Tibial nerve (tissue), 4 donors: ENCODE results near the gene INPP4A. TPM values are rescaled to one million over a fixed set of nuclear protein-coding genes. Genes with fewer than 3 reads are reported as not detected.
A peak's percentile ranks its signal among the peaks of the same experiment; 100 is the strongest.

Experiments used
- DNase-seq, 2 donors: peaks; one replicate each; pipeline ENCODE4 v3.0.0-alpha.2; 2019; ENCODE audit warnings: low spot score in 2 of 2
- H3K27ac ChIP-seq, 4 donors: fragments of 200-600 bp; sonication (generic) in 3 of 4; one replicate each; pipeline ENCODE4 v1.5.1; 2017 to 2019; ENCODE audit warnings: mild to moderate bottlenecking in 1 of 4
- H3K27me3 ChIP-seq, 2 donors: fragments of 200-600 bp; sonication (generic) in 1 of 2; one replicate each; pipeline versions ENCODE4 v1.5.1 to v1.6.0; 2017 to 2019
- H3K36me3 ChIP-seq, 3 donors: fragments of 200-600 bp; sonication (generic); one replicate each; pipeline ENCODE4 v1.5.1; 2018 to 2019
- H3K4me1 ChIP-seq, 4 donors: fragments of 200-600 bp; sonication (generic) in 3 of 4; one replicate each; pipeline ENCODE4 v1.5.1; 2017 to 2019
- H3K4me3 ChIP-seq, 4 donors: fragments of 200-600 bp; sonication (generic) in 3 of 4; one replicate each; pipeline ENCODE4 v1.5.1; 2017 to 2019; ENCODE audit warnings: mild to moderate bottlenecking in 1 of 4, moderate library complexity in 1 of 4
- H3K9me3 ChIP-seq, 4 donors: fragments of 200-600 bp; sonication (generic) in 3 of 4; one replicate each; pipeline ENCODE4 v1.5.1; 2017 to 2019
- EP300 ChIP-seq, 2 donors: sonication (generic); formaldehyde crosslinking; IDR thresholded peaks; one replicate each; pipeline ENCODE4 v1.6.1; 2017; ENCODE audit warnings: antibody characterized with exemption in 2 of 2, mild to moderate bottlenecking in 1 of 2
- POLR2A ChIP-seq, 2 donors: fragments of 450-650 bp; IDR thresholded peaks; one replicate each; pipeline ENCODE4 v1.6.1; 2017; ENCODE audit warnings: antibody characterized with exemption in 2 of 2, mild to moderate bottlenecking in 2 of 2, moderate library complexity in 2 of 2
- WGBS, 2 donors: methylation state at CpG; one replicate each; pipeline ENCODE4 v1.1.5; 2018; 5-methylcytosine and 5-hydroxymethylcytosine counted together
- total RNA-seq, 4 donors: library from RNA; depleted of rRNA; stranded (reverse); fragments of >200 nt; gene quantifications; one replicate each; pipeline ENCODE4 v1.1.0, GENCODE V29; 2016
- TF ChIP-seq, protein P1 (sequence below), 5 experiments: fragments of 200-600 bp in 3 of 5; fragments of 450-650 bp in 2 of 5; sonication (generic) in 3 of 5; IDR thresholded peaks; one replicate each; pipeline ENCODE4 v1.5.1; 2016 to 2019; ENCODE audit warnings: antibody characterized with exemption in 5 of 5, mild to moderate bottlenecking in 3 of 5, moderate library complexity in 2 of 5

INPP4A gene
- total RNA-seq, 4 donors from 2014 or later, result 23.7 to 45.0 (median 30.9) TPM

DNA sequence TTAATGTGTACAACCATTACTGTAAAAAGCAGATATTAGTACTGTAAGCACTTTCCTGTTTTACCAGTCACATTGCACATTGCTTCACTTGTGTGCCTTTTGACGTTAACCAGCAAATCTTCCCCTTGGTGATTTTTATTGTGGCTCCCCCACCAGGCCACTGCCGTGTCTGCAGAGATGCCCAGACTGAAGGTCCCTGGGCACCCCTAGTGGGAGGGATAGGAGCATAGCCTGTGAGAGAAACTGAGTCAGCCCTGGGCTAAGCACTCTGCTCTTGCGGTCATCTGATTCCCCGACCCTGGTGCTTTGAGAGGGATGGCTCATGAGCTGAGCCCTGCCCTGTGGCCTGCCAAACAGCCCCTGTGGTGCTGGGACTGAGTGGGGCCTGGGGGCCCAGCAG lies 73.4 kb downstream of the INPP4A start:
- Histone ChIP-seq H3K27me3 (no peaks in the 10 kb centered on the region), H3K4me3 (no peak overlapping the region), H3K4me1 (peaks cover 0 to 17% (median 10%) of the 10 kb centered on the region in 4 donors), H3K36me3 (peaks cover 0 to 27% (median 0%) of the 10 kb centered on the region in 3 donors), H3K9me3 (no peaks in the 10 kb centered on the region), H3K27ac (no peak overlapping the region)
- DNase-seq, result no peak
- TF ChIP-seq POLR2A (IDR thresholded peaks at IDR 0.05) (no peak), EP300 (IDR thresholded peaks at IDR 0.05) (no peak)
- TF ChIP-seq, protein P1, sequence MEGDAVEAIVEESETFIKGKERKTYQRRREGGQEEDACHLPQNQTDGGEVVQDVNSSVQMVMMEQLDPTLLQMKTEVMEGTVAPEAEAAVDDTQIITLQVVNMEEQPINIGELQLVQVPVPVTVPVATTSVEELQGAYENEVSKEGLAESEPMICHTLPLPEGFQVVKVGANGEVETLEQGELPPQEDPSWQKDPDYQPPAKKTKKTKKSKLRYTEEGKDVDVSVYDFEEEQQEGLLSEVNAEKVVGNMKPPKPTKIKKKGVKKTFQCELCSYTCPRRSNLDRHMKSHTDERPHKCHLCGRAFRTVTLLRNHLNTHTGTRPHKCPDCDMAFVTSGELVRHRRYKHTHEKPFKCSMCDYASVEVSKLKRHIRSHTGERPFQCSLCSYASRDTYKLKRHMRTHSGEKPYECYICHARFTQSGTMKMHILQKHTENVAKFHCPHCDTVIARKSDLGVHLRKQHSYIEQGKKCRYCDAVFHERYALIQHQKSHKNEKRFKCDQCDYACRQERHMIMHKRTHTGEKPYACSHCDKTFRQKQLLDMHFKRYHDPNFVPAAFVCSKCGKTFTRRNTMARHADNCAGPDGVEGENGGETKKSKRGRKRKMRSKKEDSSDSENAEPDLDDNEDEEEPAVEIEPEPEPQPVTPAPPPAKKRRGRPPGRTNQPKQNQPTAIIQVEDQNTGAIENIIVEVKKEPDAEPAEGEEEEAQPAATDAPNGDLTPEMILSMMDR (IDR thresholded peaks at IDR 0.05), result peak in 4 of 5 experiments; percentile 26 to 55 (median 40)
- WGBS, 2 donors, result 61 to 63% methylated on average over 4 of the region's 4 CpGs

DNA sequence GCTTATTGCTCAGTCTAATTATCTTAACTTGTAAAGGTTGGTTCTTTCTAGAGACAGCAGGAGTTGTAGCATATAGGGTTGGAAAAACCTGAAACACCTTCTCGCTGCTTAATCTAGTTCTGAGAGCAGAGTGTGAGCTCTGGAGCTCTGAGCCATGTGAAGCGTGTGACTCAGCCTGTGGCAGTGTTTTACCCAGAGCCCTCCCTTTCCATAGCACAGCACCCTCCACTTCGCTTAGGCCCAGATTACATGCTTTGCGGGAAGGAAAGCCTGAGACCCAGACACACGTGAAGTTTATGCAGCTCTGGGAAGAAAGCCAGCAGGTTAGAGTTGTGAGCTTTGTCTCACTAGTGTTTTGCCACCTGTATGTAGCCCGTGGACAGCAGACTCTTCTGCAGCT lies 74.5 kb downstream of the INPP4A start:
- H3K27me3 ChIP-seq, result no peaks in the 10 kb centered on the region
- H3K4me3 ChIP-seq, result no peak overlapping the region
- peaks cover 0 to 27% (median 0%) of the 10 kb centered on the region in 3 donors for H3K36me3 ChIP-seq
- no peak for DNase-seq
- no peaks in the 10 kb centered on the region for H3K9me3 ChIP-seq
- H3K27ac ChIP-seq, result no peak overlapping the region
- TF ChIP-seq, protein P1 (IDR thresholded peaks at IDR 0.05), result no peak
- no peak for TF ChIP-seq POLR2A (IDR thresholded peaks at IDR 0.05)
- TF ChIP-seq EP300 (IDR thresholded peaks at IDR 0.05), result no peak
- 83 to 86% methylated on average over 6 of the region's 6 CpGs for WGBS, 2 donors
- peaks cover 0 to 17% (median 10%) of the 10 kb centered on the region in 4 donors for H3K4me1 ChIP-seq

DNA sequence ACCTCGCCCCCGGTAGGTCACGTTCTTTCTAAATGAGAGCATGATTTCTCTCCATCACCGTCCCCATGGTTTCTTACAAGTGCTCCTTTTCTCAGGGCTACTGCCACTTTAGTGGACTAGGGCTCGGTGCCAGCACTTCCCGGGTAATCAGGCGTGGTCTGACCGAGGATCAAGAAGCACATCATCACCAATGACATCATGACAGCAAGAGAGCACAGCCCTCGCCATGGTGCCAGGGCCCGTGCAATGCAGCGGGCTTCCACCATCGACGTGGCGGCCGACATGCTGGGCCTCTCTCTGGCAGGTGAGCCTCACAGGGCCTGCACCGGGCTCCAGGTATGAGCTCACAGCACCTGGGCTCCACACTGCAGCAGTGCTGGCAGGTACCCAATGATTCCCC lies 75.2 kb downstream of the INPP4A start:
- Histone ChIP-seq H3K36me3 (peaks cover 0 to 27% (median 0%) of the 10 kb centered on the region in 3 donors), H3K4me1 (peaks cover 0 to 10% (median 5%) of the 10 kb centered on the region in 4 donors), H3K9me3 (no peaks in the 10 kb centered on the region), H3K27me3 (no peaks in the 10 kb centered on the region), H3K27ac (no peak overlapping the region), H3K4me3 (no peak overlapping the region)
- 94 to 96% methylated on average over 15 to 16 of the region's 16 CpGs for WGBS, 2 donors
- TF ChIP-seq, protein P1 (IDR thresholded peaks at IDR 0.05), result no peak
- TF ChIP-seq EP300 (IDR thresholded peaks at IDR 0.05) (no peak), POLR2A (IDR thresholded peaks at IDR 0.05) (no peak)
- DNase-seq, result no peak

DNA sequence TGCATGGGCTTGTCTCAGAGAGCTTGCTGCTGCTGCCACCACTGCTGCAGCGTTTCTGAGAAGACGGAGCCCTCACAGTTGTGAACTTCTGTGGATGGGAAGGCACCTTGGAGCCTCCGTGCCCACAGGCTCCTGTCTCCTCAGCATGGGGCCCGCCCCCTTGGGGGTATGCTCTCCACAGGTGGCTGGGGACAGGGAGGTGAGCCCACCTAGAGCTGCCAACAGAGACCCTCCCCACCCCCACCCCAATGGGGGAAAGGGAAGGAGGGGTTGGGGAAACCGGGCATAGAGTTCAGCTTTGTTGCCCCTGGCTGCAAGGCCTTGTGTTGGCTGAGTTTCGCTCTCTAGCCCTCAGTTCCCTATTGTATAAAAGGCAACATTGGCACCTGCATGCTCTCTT lies 76.1 kb downstream of the INPP4A start:
- WGBS, 2 donors, result 88 to 90% methylated on average over 6 of the region's 6 CpGs
- TF ChIP-seq POLR2A (IDR thresholded peaks at IDR 0.05), result no peak
- TF ChIP-seq, protein P1 (IDR thresholded peaks at IDR 0.05), result no peak
- no peak overlapping the region for H3K4me3 ChIP-seq
- no peak overlapping the region for H3K27ac ChIP-seq
- no peaks in the 10 kb centered on the region for H3K27me3 ChIP-seq
- H3K9me3 ChIP-seq, result no peaks in the 10 kb centered on the region
- peaks cover 0 to 27% (median 0%) of the 10 kb centered on the region in 3 donors for H3K36me3 ChIP-seq
- DNase-seq, result no peak
- peaks cover 0 to 2% (median 0%) of the 10 kb centered on the region in 4 donors for H3K4me1 ChIP-seq

DNA sequence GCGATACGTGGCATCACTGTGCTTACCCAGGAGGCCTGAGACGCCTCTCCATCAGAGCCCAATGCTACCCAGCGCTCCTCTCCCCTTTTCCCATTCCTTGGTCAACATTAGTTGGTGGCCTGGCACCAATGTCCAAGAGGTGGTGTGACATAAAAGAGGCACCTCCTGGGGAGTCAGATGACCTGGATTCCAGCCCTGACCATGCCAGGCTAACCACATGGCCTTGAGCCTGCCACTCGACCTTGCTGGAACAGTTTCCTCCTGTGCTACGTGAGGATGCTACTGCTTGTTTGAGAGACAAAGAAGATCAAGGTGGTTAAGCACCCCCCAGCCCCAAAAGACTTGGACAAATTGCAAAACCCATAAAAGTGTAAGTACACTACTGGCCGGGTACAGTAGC lies 76.6 kb downstream of the INPP4A start:
- no peaks in the 10 kb centered on the region for H3K27me3 ChIP-seq
- TF ChIP-seq EP300 (IDR thresholded peaks at IDR 0.05) (no peak), POLR2A (IDR thresholded peaks at IDR 0.05) (no peak)
- TF ChIP-seq, protein P1 (IDR thresholded peaks at IDR 0.05), result no peak
- DNase-seq, result no peak
- H3K4me3 ChIP-seq, result no peak overlapping the region
- H3K4me1 ChIP-seq, result peaks cover 0 to 2% (median 0%) of the 10 kb centered on the region in 4 donors
- peaks cover 0 to 27% (median 0%) of the 10 kb centered on the region in 3 donors for H3K36me3 ChIP-seq
- H3K9me3 ChIP-seq, result no peaks in the 10 kb centered on the region
- no peak overlapping the region for H3K27ac ChIP-seq
- 94% methylated on average over 7 of the region's 7 CpGs for WGBS, 2 donors
